H1 (cell line): ENCODE measurements around the gene UQCC5. TPM values are rescaled to one million over a fixed set of nuclear protein-coding genes. Genes with fewer than 3 reads are reported as not detected.

Experiments used
- CTCF ChIA-PET: fragments of 300-600 bp; sonication (Branson Sonifier 250); formaldehyde crosslinking; loops from one replicate; lab custom pipeline; 2021; ENCODE audit not compliant: partially characterized antibody; lab: Charles Lee
- POLR2A ChIA-PET: fragments of 300-600 bp; sonication (Branson Sonifier 250); formaldehyde crosslinking; loops from one replicate; lab custom pipeline; 2021; ENCODE audit warnings: inconsistent platforms; ENCODE audit not compliant: partially characterized antibody; lab: Charles Lee
- DNase-seq, 2 experiments: peaks; one replicate each; pipeline versions ENCODE4 v3.0.0 to v3.0.0-alpha.2; 2010 to 2022; ENCODE audit warnings: low spot score in 2 of 2, low read depth in 1 of 2, mixed read lengths in 1 of 2
- FAIRE-seq: peaks from 2 replicates; lab custom pipeline; 2011; peaks lifted over from hg19 to GRCh38; lab: Jason Lieb, UNC
- H2AFZ ChIP-seq: 2 replicates; pipeline ENCODE4 v1.8.1; 2012; ENCODE audit warnings: low read length, inconsistent platforms
- H2AK5ac ChIP-seq: 2 replicates; pipeline ENCODE4 v1.6.1; 2013; ENCODE audit warnings: low read depth, low read length
- H2BK120ac ChIP-seq: replicated peaks from 2 replicates; pipeline ENCODE3; 2013; ENCODE audit warnings: low read depth, low read length, inconsistent platforms
- H2BK12ac ChIP-seq: 2 replicates; pipeline ENCODE4 v1.6.1; 2013; ENCODE audit warnings: low read depth, low read length
- H2BK15ac ChIP-seq: 2 replicates; pipeline ENCODE4 v1.6.1; 2013; ENCODE audit warnings: low read length
- H2BK20ac ChIP-seq: 2 replicates; pipeline ENCODE4 v1.6.1; 2013; ENCODE audit warnings: low read length
- H2BK5ac ChIP-seq: 2 replicates; pipeline ENCODE4 v1.6.1; 2013; ENCODE audit warnings: low read depth, low read length
- H3K14ac ChIP-seq: 2 replicates; pipeline ENCODE4 v1.6.1; 2013; ENCODE audit warnings: inconsistent platforms; ENCODE audit not compliant: insufficient read length
- H3K18ac ChIP-seq: 2 replicates; pipeline ENCODE4 v1.6.1; 2013; ENCODE audit warnings: low read length; ENCODE audit errors: extremely low read depth
- H3K23ac ChIP-seq: 2 replicates; pipeline ENCODE4 v1.6.1; 2013; ENCODE audit warnings: inconsistent platforms; ENCODE audit not compliant: insufficient read length
- H3K23me2 ChIP-seq: 2 replicates; pipeline ENCODE4 v1.6.1; 2013; ENCODE audit warnings: low read depth, low read length
- H3K27ac ChIP-seq: 2 replicates; pipeline ENCODE4 v1.6.1; 2011; ENCODE audit warnings: low read depth, low read length, inconsistent platforms
- H3K27me3 ChIP-seq, 4 experiments: replicated peaks in 1 of 4; 1 replicate in 1 of 4; 2 replicates in 3 of 4; pipeline versions ENCODE4 v1.6.1 to v1.8.1; 2011 to 2013; ENCODE audit warnings: low read length in 3 of 4, mild to moderate bottlenecking in 3 of 4, inconsistent platforms in 2 of 4, mixed read lengths in 2 of 4, moderate library complexity in 1 of 4; ENCODE audit not compliant: control insufficient read depth in 3 of 4, insufficient read depth in 3 of 4; ENCODE audit errors: extremely low read depth in 1 of 4
- H3K36me3 ChIP-seq, 4 experiments: 2 replicates each; pipeline versions ENCODE4 v1.6.1 to v1.8.1; 2011 to 2013; ENCODE audit warnings: mild to moderate bottlenecking in 4 of 4, low read length in 3 of 4, moderate library complexity in 2 of 4, control low read depth in 1 of 4, inconsistent platforms in 1 of 4; ENCODE audit not compliant: insufficient read depth in 4 of 4, control insufficient read depth in 2 of 4
- H3K4ac ChIP-seq: replicated peaks from 2 replicates; pipeline ENCODE3; 2013; ENCODE audit warnings: low read length, low read depth, mixed read lengths, inconsistent platforms; ENCODE audit not compliant: insufficient read length
- H3K4me1 ChIP-seq, 4 experiments: replicated peaks in 1 of 4; 1 replicate in 1 of 4; 2 replicates in 3 of 4; pipeline versions ENCODE4 v1.6.1 to v1.8.1; 2011 to 2013; ENCODE audit warnings: low read length in 3 of 4, inconsistent platforms in 2 of 4, mixed read lengths in 1 of 4; ENCODE audit not compliant: insufficient read depth in 4 of 4, control insufficient read depth in 3 of 4
- H3K4me2 ChIP-seq, 2 experiments: 2 replicates each; pipeline versions ENCODE4 v1.6.1 to v1.8.1; 2011 to 2013; ENCODE audit warnings: low read depth in 2 of 2, low read length in 2 of 2, control low read depth in 1 of 2, inconsistent platforms in 1 of 2, mild to moderate bottlenecking in 1 of 2; ENCODE audit not compliant: insufficient read depth in 1 of 2
- H3K4me3 ChIP-seq, 4 experiments: fragments of 200-600, 300-600 bp in 1 of 4; sonication (generic), shearing (Covaris generic), sonication (Bioruptor Twin) in 1 of 4; 2 replicates each; pipeline versions ENCODE4 v1.5.1 to v1.8.1; 2011 to 2016; ENCODE audit warnings: low read length in 4 of 4, low read depth in 3 of 4, control low read depth in 2 of 4, inconsistent platforms in 2 of 4, mild to moderate bottlenecking in 2 of 4, mixed read lengths in 1 of 4, moderate library complexity in 1 of 4; ENCODE audit not compliant: insufficient read depth in 2 of 4; ENCODE audit errors: extremely low read depth in 1 of 4
- H3K56ac ChIP-seq: replicated peaks from 2 replicates; pipeline ENCODE3; 2013; ENCODE audit warnings: low read depth, mild to moderate bottlenecking, mixed read lengths, low read length, inconsistent platforms; ENCODE audit not compliant: insufficient read length
- H3K79me1 ChIP-seq: 2 replicates; pipeline ENCODE4 v1.6.1; 2013; ENCODE audit warnings: low read depth, low read length, control low read depth
- H3K79me2 ChIP-seq, 2 experiments: 2 replicates each; pipeline versions ENCODE4 v1.6.1 to v1.8.1; 2012 to 2013; ENCODE audit warnings: low read length in 2 of 2, mild to moderate bottlenecking in 2 of 2, inconsistent platforms in 1 of 2; ENCODE audit not compliant: insufficient read depth in 2 of 2, control insufficient read depth in 1 of 2
- H3K9ac ChIP-seq, 4 experiments: replicated peaks in 1 of 4; 1 replicate in 1 of 4; 2 replicates in 3 of 4; pipeline versions ENCODE4 v1.6.1 to v1.8.1; 2011 to 2013; ENCODE audit warnings: low read depth in 3 of 4, low read length in 3 of 4, control low read depth in 2 of 4, mild to moderate bottlenecking in 2 of 4, moderate library complexity in 2 of 4, inconsistent platforms in 1 of 4; ENCODE audit errors: extremely low read depth in 1 of 4
- H3K9me3 ChIP-seq, 2 experiments: 2 replicates each; pipeline versions ENCODE4 v1.6.1 to v1.8.1; 2012 to 2013; ENCODE audit warnings: mild to moderate bottlenecking in 2 of 2, moderate library complexity in 2 of 2, control low read depth in 1 of 2, inconsistent platforms in 1 of 2, low read depth in 1 of 2, low read length in 1 of 2, mixed read lengths in 1 of 2; ENCODE audit not compliant: insufficient read depth in 2 of 2
- H4K20me1 ChIP-seq, 2 experiments: replicated peaks in 1 of 2; 2 replicates each; pipeline versions ENCODE3 to v1.8.1; 2011 to 2013; ENCODE audit warnings: inconsistent platforms in 2 of 2, low read length in 2 of 2, mild to moderate bottlenecking in 1 of 2; ENCODE audit not compliant: insufficient read depth in 2 of 2, control insufficient read depth in 1 of 2
- H4K5ac ChIP-seq: 2 replicates; pipeline ENCODE4 v1.6.1; 2013; ENCODE audit warnings: low read length, low read depth, mixed read lengths, inconsistent platforms; ENCODE audit not compliant: insufficient read length
- H4K8ac ChIP-seq: 2 replicates; pipeline ENCODE4 v1.8.0; 2013; ENCODE audit warnings: mild to moderate bottlenecking, moderate library complexity, low read length, inconsistent platforms; ENCODE audit not compliant: insufficient read depth; ENCODE audit errors: extremely low read depth
- H4K91ac ChIP-seq: replicated peaks from 2 replicates; pipeline ENCODE3; 2013; ENCODE audit warnings: low read length, mixed read lengths, inconsistent platforms; ENCODE audit not compliant: insufficient read length
- E2F6 ChIP-seq: IDR thresholded peaks from 2 replicates; pipeline ENCODE4 v1.6.1; 2012; ENCODE audit warnings: inconsistent platforms
- EP300 ChIP-seq, 2 experiments: IDR thresholded peaks; 1 replicate in 1 of 2; 2 replicates in 1 of 2; pipeline ENCODE4 v1.6.1; 2011 to 2012; ENCODE audit warnings: low read depth in 2 of 2, low read length in 2 of 2, mild to moderate bottlenecking in 2 of 2, borderline replicate concordance in 1 of 2, inconsistent platforms in 1 of 2, moderate library complexity in 1 of 2
- MAX ChIP-seq: IDR thresholded peaks from 2 replicates; pipeline ENCODE4 v1.6.1; 2012; ENCODE audit warnings: inconsistent platforms
- SAP30 ChIP-seq: fragments of 300-600 bp; sonication (generic); IDR thresholded peaks from 2 replicates; pipeline ENCODE4 v1.7.1; 2012; ENCODE audit warnings: low read length, moderate library complexity, mild to moderate bottlenecking, inconsistent platforms; ENCODE audit not compliant: insufficient read depth, insufficient replicate concordance
- SIN3A ChIP-seq, 2 experiments: IDR thresholded peaks in 1 of 2; conservative IDR thresholded peaks in 1 of 2; 2 replicates each; pipeline ENCODE4 v1.6.1; 2011 to 2012; ENCODE audit warnings: low read length in 2 of 2, improper control_type of control experiment in 1 of 2, low read depth in 1 of 2, mild to moderate bottlenecking in 1 of 2
- SIRT6 ChIP-seq: IDR thresholded peaks from one replicate; pipeline ENCODE4 v1.7.1; 2012; ENCODE audit warnings: low read length, inconsistent platforms
- TBP ChIP-seq: IDR thresholded peaks from 2 replicates; pipeline ENCODE4 v1.6.1; 2011; ENCODE audit warnings: low read depth, low read length, improper control_type of control experiment
- WGBS, 2 experiments: shearing (Covaris generic) in 1 of 2; methylation state at CpG; one replicate each; pipeline versions ENCODE4 v1.1.6 to v1.1.7; 2013 to 2015; ENCODE audit warnings: low lambda C conversion rate in 2 of 2, mixed read lengths in 2 of 2, inconsistent platforms in 1 of 2, low coverage in 1 of 2, missing lambda C conversion rate in 1 of 2; ENCODE audit not compliant: insufficient replicate concordance in 2 of 2, insufficient coverage in 1 of 2, insufficient read length in 1 of 2; ENCODE audit errors: extremely low coverage in 1 of 2, missing lambda C conversion rate in 1 of 2; 5-methylcytosine and 5-hydroxymethylcytosine counted together
- polyA plus RNA-seq, 7 experiments: library from polyadenylated mRNA; depleted of rRNA in 3 of 7; stranded (reverse) in 5 of 7; unstranded in 2 of 7; fragments of >200 nt in 5 of 7; fragments of 200-250 nt in 2 of 7; gene quantifications; 1 replicate in 5 of 7; 2 replicates in 1 of 7; 4 replicates in 1 of 7; pipeline versions ENCODE4 v1.2.1 to v1.2.3, GENCODE V29; 2011 to 2013; ENCODE audit warnings: missing spikeins in 2 of 7, mixed read lengths in 2 of 7
- total RNA-seq: library from RNA; stranded (reverse); fragmentation: NEBNext Ultra II Directional; extraction: Animal tissue kit (Norgen Biotek cat#: 25700); gene quantifications from 2 replicates; pipeline ENCODE4 v1.2.1, GENCODE V29; 2021

Gene UQCC5
- total and polyA plus RNA-seq, 2 of the 8 experiments (the other 6 are each of a cell fraction or from before 2014, with no cell fraction given) = 35.0 to 37.7 TPM

GRCh38 chr3:52498137-52499054 is 38.0 kb upstream of the UQCC5 start:
- ChIA-PET POLR2A (interaction anchor here (0.7 to 1.7 kb wide), 9 partner anchors 8 to 57 kb away, joined by 3 to 5 read pairs (median 3); partner anchors contain the start of gene UQCC5), CTCF (interaction anchor here (1.1 to 3.8 kb wide), 4 partner anchors 9 to 27 kb away, joined by 4 to 15 read pairs (median 10); no protein-coding TSS in a partner anchor)
- H3K4me1 ChIP-seq = peaks cover 0 to 6% (median under 1%) of the 10 kb centered on the region in 4 experiments; a peak in 3 of 7 replicates
- no peak overlapping the region for H3K27ac ChIP-seq
- H3K9ac ChIP-seq = no peak overlapping the region
- no peak overlapping the region for H2BK15ac ChIP-seq
- TF ChIP-seq E2F6 (no peak), TBP (no peak), EP300 (IDR thresholded peaks at IDR 0.05; ENCODE audit: borderline replicate concordance in 1 of 2, low read depth in 2 of 2, low read length in 2 of 2) (no peak), MAX (no peak), SIRT6 (no peak), SAP30 (no peak), SIN3A (conservative IDR thresholded peaks at IDR 0.05 in 1 of 2, IDR thresholded peaks at IDR 0.05 in 1 of 2; ENCODE audit: low read depth in 1 of 2, low read length in 2 of 2) (no peak)
- H2BK20ac ChIP-seq = no peak overlapping the region
- no peaks in the 10 kb centered on the region for H3K9me3 ChIP-seq
- no peaks in the 10 kb centered on the region for H4K20me1 ChIP-seq
- no peak for DNase-seq
- H3K4me2 ChIP-seq = no peak overlapping the region
- H4K91ac ChIP-seq = no peak overlapping the region
- no peak overlapping the region for H2AK5ac ChIP-seq
- H3K79me2 ChIP-seq = no peaks in the 10 kb centered on the region
- H3K18ac ChIP-seq = no peak overlapping the region
- H2BK120ac ChIP-seq = no peak overlapping the region
- H3K23me2 ChIP-seq = no peaks in the 10 kb centered on the region
- no peaks in the 10 kb centered on the region for H3K79me1 ChIP-seq
- no peak for FAIRE-seq
- H2AFZ ChIP-seq = no peak overlapping the region
- H2BK12ac ChIP-seq = no peak overlapping the region
- no peak overlapping the region for H4K5ac ChIP-seq
- no peaks in the 10 kb centered on the region; a peak in 2 of 7 replicates for H3K27me3 ChIP-seq
- H3K36me3 ChIP-seq = no peaks in the 10 kb centered on the region
- 0 out of 2 replicates have a peak overlapping the region, but pooled peaks have one; percentile 42 for H4K8ac ChIP-seq
- no peak overlapping the region for H2BK5ac ChIP-seq
- H3K56ac ChIP-seq = no peak overlapping the region
- WGBS, 2 experiments = 94% methylated on average over 22 of the region's 24 CpGs; no CpG with 5 or more reads in 1 of the 2 experiments
- H3K14ac ChIP-seq = no peak overlapping the region
- H3K23ac ChIP-seq = no peak overlapping the region
- no peak overlapping the region for H3K4me3 ChIP-seq
- H3K4ac ChIP-seq = no peak overlapping the region
